ENCODE data around the gene MMP17.
"Not testable (repeated sequence)": the region's sequence is repeated elsewhere in the genome, so short reads cannot be mapped to it uniquely, and the experiment has no call there.

MMP17 gene

GRCh38 chr12:131867471-131867870 lies 39.3 kb downstream of the MMP17 start:
- peak; percentile 9 for DNase-seq

GRCh38 chr12:131867891-131868675 lies 39.9 kb downstream of the MMP17 start:
- DNase-seq: no peak

GRCh38 chr12:131869871-131870418 lies 41.8 kb downstream of the MMP17 start:
- peak; percentile 27 for DNase-seq

GRCh38 chr12:131871677-131872076 lies 43.5 kb downstream of the MMP17 start:
- DNase-seq: no peak

GRCh38 chr12:131872154-131873051 lies 44.2 kb downstream of the MMP17 start:
- peak; percentile 77 for DNase-seq

- DNase-seq: no peak
Observed at GRCh38 chr12:131873293-131873692, 45.1 kb downstream of the MMP17 start.

GRCh38 chr12:131874972-131875371 lies 46.8 kb downstream of the MMP17 start:
- DNase-seq: not testable (repeated sequence)

- DNase-seq: not testable (repeated sequence)
Observed at GRCh38 chr12:131877216-131877615, 49.0 kb downstream of the MMP17 start.

GRCh38 chr12:131878436-131878835 lies 50.2 kb downstream of the MMP17 start:
- peak; percentile 56 for DNase-seq

- peak; percentile 47 for DNase-seq
Observed at GRCh38 chr12:131882804-131883520, 54.8 kb downstream of the MMP17 start.

- no peak for DNase-seq
Observed at GRCh38 chr12:131883521-131883900, 55.3 kb downstream of the MMP17 start.

- DNase-seq: not testable (repeated sequence)
Observed at GRCh38 chr12:131885076-131885475, 56.9 kb downstream of the MMP17 start.

- no peak for DNase-seq
Observed at GRCh38 chr12:131885543-131886057, 57.4 kb downstream of the MMP17 start.

- not testable (repeated sequence) for DNase-seq
Observed at GRCh38 chr12:131891722-131892121, 63.5 kb downstream of the MMP17 start.

GRCh38 chr12:131892711-131893604 lies 64.8 kb downstream of the MMP17 start:
- no peak for DNase-seq

GRCh38 chr12:131893605-131894312 lies 65.6 kb downstream of the MMP17 start:
- no peak for DNase-seq

- DNase-seq: peak; percentile 96
Observed at GRCh38 chr12:131894313-131894860, 66.2 kb downstream of the MMP17 start, which contains the start of gene ULK1. TSS of gene ULK1 (plus strand) at chr12:131894622. CDS start at chr12:131895002, 380 bp downstream.

GRCh38 chr12:131894981-131895639 lies 66.9 kb downstream of the MMP17 start:
- no peak for DNase-seq

- no peak for DNase-seq
Observed at GRCh38 chr12:131895640-131896079, 67.5 kb downstream of the MMP17 start.

Data from suppressor macrophage treated with lipopolysaccharide for 4 hours (primary cell).